Duodenal mucosa (tissue), 2 donors: Measurements from ENCODE around the gene LTBP2.

Source experiments
- H3K27ac ChIP-seq: one replicate; pipeline ENCODE4 v1.7.0; 2013; ENCODE audit warnings: low read depth, low read length
- H3K27me3 ChIP-seq, 2 donors: one replicate each; pipeline ENCODE4 v1.7.0; 2013; ENCODE audit warnings: low read length in 2 of 2, control low read depth in 1 of 2; ENCODE audit not compliant: insufficient read depth in 2 of 2, control insufficient read depth in 1 of 2
- H3K36me3 ChIP-seq, 2 donors: one replicate each; pipeline ENCODE4 v1.7.0; 2013; ENCODE audit warnings: low read length in 2 of 2, control low read depth in 1 of 2; ENCODE audit not compliant: insufficient read depth in 2 of 2, control insufficient read depth in 1 of 2
- H3K4me1 ChIP-seq, 2 donors: one replicate each; pipeline ENCODE4 v1.7.0; 2013; ENCODE audit warnings: low read length in 2 of 2, control low read depth in 1 of 2; ENCODE audit not compliant: insufficient read depth in 2 of 2, control insufficient read depth in 1 of 2
- H3K4me3 ChIP-seq, 2 donors: one replicate each; pipeline ENCODE4 v1.7.0; 2013; ENCODE audit warnings: low read length in 2 of 2, low read depth in 1 of 2
- H3K9ac ChIP-seq, 2 donors: one replicate each; pipeline ENCODE4 v1.7.0; 2013; ENCODE audit warnings: low read length in 2 of 2, low read depth in 1 of 2
- H3K9me3 ChIP-seq, 2 donors: one replicate each; pipeline ENCODE4 v1.7.0; 2013; ENCODE audit warnings: low read length in 2 of 2, control low read depth in 1 of 2; ENCODE audit not compliant: control insufficient read depth in 1 of 2

LTBP2 gene

DNA sequence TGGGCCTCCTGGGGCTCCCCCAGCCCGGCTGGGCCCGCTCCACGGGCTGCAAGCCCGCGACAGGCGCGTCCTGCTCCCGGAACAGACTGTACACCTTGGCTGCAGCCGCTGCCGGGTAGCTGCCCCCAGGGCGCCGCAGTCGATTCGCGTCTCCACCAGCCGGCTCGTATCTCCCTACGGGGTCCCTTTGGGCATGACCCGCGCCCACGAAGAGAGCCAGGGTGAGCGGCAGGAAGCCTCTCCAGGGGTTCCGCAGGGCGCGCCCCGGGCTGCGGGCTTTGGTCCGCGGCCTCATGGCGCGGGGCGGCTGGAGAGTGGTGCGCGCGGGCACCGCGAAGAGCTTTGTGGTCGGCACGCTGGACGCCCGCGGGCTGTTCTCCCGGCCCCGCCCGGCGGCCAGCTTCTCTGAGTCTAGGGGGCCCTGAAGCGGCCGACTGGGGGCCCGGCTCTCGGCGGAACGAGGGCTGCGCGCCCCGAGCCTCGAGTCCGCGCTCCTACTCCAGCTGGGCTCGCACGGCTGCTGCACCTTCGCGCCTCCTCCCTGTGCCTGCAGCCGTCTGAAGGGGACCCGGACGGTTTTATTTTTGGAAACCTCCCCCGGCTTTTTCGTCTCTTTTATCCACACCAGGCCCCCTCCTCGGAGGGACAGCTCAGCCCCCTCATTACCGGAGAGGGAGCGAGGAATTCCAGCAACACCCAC, at the start of gene LTBP2:
LTBP2 (minus strand) TSS at position 588 of the 700 bp plus-strand sequence; CDS start at position 295, 293 bp downstream.
- Histone ChIP-seq H3K27me3 (peaks cover 0 to 7% of the 10 kb centered on the region in 2 donors), H3K27ac (no peak within 1 kb of the TSS), H3K9me3 (no peaks in the 10 kb centered on the region), H3K9ac (peak within 1 kb of the TSS in 1 of 2 donors; percentile 32), H3K4me3 (peak within 1 kb of the TSS; percentile 64 to 73), H3K36me3 (no peaks in the 10 kb centered on the region), H3K4me1 (peaks cover 9 to 13% of the 10 kb centered on the region in 2 donors)

DNA sequence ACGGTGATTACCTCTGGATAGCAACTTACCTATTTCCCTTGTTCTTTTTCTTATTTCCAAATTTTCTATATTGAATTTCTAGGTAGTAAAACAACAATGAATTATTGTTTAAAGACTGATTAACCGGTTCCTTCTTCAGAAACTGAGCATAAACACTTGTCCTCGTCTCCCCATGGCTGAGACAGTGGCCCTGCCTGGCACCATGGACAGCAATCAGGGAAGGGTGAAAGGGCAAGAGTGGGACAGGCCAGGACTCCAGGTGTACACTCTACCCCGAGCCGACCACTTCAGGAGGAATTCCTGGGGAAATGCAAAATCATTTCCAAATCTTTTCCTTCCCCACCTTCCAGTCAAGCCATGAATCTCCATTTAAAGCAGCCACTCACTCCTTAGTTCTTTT, 48.8 kb upstream of the LTBP2 start:
- peaks cover 23 to 49% of the 10 kb centered on the region in 2 donors for H3K36me3 ChIP-seq
- H3K4me3 ChIP-seq = no peak overlapping the region
- H3K9ac ChIP-seq = no peak overlapping the region
- H3K9me3 ChIP-seq = no peaks in the 10 kb centered on the region
- H3K4me1 ChIP-seq = no peaks in the 10 kb centered on the region
- H3K27ac ChIP-seq = no peak overlapping the region
- H3K27me3 ChIP-seq = no peaks in the 10 kb centered on the region

DNA sequence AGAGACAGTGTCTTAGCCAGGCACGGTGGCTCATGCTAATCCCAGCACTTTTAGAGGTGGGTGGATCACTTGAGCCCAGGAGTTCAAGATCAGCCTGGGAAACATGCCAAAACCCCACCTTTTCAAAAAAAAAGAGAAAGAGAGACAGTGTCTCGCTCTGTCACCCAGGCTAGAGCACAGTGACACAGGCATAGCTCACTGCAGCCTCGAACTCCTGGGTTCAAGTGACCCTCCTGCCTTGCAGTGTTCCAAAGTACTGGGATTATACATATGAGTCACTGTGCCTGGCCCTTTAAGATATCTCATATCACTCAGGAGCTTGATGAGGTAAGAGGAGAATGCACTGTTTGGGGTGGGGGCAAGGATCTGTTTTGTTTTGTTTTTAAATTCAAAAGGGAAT, 48.1 kb upstream of the LTBP2 start:
- H3K9ac ChIP-seq = no peak overlapping the region
- H3K4me1 ChIP-seq = no peaks in the 10 kb centered on the region
- H3K27ac ChIP-seq = no peak overlapping the region
- no peaks in the 10 kb centered on the region for H3K9me3 ChIP-seq
- H3K36me3 ChIP-seq = peaks cover 23 to 44% of the 10 kb centered on the region in 2 donors
- H3K27me3 ChIP-seq = no peaks in the 10 kb centered on the region
- H3K4me3 ChIP-seq = no peak overlapping the region

DNA sequence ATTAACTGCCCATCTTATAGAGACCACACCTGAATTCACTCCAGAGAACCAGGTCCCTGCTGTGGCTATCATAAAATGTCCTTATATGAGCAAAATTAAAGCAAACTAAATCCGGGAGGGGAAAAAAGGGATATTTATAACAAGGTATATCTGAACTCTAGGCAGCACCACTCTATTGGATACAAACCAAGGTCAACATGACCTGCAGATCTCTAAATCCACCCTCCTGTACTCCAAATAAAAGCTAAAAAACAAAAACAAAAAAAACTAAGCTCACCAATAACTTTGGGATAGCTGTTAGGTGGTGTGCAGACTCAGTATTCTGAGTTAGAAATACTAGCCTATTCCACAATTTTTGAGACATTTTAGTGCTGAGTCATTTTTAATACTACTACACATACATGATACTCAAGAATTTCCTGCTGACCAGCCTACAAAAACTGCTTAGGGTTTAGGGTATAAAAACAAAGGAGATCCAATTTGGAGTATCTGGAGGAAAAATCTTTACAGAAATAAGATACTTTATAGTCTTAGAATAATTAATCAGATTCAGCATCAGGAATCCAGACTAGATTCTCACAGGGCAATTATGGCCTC, 46.6 kb upstream of the LTBP2 start:
- Histone ChIP-seq H3K27ac (no peak overlapping the region), H3K4me3 (no peak overlapping the region), H3K36me3 (peaks cover 18 to 32% of the 10 kb centered on the region in 2 donors), H3K4me1 (no peaks in the 10 kb centered on the region), H3K27me3 (no peaks in the 10 kb centered on the region), H3K9me3 (no peaks in the 10 kb centered on the region), H3K9ac (no peak overlapping the region)

DNA sequence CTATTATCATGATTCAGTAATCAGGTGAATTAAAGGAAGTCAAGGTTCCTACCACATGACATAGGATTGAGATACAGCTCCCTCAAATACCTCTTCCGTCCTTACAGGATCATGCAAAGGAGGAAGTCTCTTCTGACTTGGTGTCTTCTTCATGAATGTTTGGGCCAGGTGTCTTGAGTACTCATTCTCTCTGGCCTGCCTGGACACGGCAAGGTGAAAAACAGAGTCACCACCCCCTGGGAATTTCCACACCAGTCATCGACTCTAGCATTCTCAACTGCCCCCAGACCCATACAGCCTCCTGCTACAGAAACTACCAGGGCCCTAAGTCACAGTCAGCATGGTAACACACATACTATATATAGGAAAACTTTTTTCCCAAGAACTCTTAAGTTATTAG, 44.9 kb upstream of the LTBP2 start:
- peaks cover 4 to 18% of the 10 kb centered on the region in 2 donors for H3K36me3 ChIP-seq
- no peaks in the 10 kb centered on the region for H3K4me1 ChIP-seq
- no peak overlapping the region for H3K9ac ChIP-seq
- H3K27ac ChIP-seq = no peak overlapping the region
- H3K27me3 ChIP-seq = no peaks in the 10 kb centered on the region
- no peaks in the 10 kb centered on the region for H3K9me3 ChIP-seq
- no peak overlapping the region for H3K4me3 ChIP-seq

DNA sequence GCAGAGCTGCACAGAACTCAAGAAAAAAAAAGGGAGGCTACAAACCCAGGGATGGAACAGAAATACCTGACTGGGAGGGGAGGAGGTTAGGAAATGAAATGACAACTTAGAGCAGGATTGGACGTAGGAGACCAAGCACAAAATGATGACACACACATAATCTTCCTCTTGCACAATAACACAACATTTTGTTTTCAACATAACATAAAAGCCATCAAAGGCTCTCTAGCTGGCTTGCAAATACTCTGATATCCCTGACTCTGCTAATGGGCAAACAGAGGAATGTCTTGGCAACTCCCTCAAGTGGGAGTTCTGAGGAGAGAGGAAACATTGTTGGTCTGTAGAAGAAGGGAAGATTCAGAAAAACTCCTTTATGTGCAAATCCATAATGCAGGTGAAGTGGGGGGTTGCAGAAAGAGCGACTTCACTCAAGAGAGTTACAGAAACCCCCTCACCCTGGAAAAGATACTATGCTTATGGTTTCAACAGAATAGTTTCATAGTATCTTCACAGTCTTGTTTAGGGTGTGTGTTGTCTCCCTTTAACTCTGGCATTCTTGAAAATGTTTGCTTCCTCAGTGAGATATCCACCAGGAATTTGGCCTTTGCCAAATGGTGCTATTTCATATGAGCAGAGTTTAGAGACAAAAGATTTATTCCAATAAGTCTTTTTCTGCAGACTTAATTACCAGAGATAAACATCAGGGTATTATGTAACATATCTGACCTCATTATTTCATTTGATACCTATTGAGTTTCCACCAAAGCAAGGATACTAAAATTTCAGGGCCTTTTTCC, 43.8 kb upstream of the LTBP2 start:
- Histone ChIP-seq H3K4me3 (no peak overlapping the region), H3K27me3 (no peaks in the 10 kb centered on the region), H3K27ac (no peak overlapping the region), H3K4me1 (no peaks in the 10 kb centered on the region), H3K36me3 (peaks cover 0 to 10% of the 10 kb centered on the region in 2 donors), H3K9me3 (no peaks in the 10 kb centered on the region), H3K9ac (no peak overlapping the region)

DNA sequence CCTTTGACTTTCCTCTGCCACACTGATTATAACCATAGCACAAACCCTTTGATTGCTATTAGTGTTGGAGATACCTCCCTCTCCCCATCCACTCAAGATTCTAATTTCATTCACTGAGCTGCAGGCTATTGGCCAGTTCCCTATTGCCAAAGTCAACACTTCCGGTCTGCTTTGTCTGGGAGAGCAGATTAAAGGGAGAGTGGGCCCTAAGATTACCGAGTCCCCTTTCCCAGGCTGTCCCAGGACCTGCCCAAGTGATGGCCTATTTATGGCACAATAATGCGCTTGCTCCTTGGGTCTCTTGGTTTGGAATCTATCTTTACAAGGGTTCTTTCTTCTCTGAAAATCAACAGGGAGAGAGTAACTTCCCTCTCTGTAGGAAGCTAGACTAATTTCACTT, 42.9 kb upstream of the LTBP2 start:
- Histone ChIP-seq H3K9ac (no peak overlapping the region), H3K4me3 (no peak overlapping the region), H3K36me3 (peaks cover 0 to 9% of the 10 kb centered on the region in 2 donors), H3K27ac (no peak overlapping the region), H3K27me3 (no peaks in the 10 kb centered on the region), H3K9me3 (no peaks in the 10 kb centered on the region), H3K4me1 (no peaks in the 10 kb centered on the region)

DNA sequence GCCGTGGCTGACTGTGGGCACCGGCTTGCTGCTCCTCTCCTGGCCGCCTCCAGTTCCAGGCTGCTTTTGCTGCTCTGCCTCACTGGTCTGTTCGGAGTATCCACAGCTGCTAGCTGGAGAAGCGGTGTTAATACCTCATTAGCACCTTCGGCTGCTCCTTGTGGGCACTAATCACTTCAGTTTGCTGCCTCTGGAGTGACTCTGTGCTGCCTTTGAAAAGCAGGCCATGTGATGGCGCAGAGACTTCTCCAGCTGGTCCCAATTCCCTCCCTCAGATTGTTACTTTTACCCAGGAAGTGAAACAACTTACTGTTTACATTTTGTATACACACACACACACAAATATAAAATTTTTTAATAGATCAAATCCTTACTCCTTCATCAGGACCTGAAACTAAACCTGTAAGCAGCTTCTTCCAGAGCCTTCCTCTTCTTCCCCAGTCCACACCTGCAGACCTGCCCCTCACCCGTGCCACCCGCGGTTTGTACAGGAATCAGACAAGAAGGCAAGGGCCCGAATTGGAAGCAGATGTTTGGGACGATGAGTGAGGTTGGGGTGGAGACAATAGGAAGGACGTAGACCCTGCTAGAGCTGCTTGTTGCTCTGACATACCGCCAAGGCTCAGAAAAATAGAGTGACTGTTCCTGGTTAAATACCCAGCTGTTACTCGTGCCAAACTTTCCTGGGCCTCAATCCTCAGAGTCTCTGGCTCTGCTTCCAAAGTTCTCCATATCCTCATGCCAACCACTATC, 41.5 kb upstream of the LTBP2 start:
- Histone ChIP-seq H3K27ac (no peak overlapping the region), H3K4me1 (no peaks in the 10 kb centered on the region), H3K9me3 (no peaks in the 10 kb centered on the region), H3K27me3 (peaks cover 0 to 2% of the 10 kb centered on the region in 2 donors), H3K4me3 (no peak overlapping the region), H3K9ac (no peak overlapping the region), H3K36me3 (peaks cover 0 to 3% of the 10 kb centered on the region in 2 donors)

DNA sequence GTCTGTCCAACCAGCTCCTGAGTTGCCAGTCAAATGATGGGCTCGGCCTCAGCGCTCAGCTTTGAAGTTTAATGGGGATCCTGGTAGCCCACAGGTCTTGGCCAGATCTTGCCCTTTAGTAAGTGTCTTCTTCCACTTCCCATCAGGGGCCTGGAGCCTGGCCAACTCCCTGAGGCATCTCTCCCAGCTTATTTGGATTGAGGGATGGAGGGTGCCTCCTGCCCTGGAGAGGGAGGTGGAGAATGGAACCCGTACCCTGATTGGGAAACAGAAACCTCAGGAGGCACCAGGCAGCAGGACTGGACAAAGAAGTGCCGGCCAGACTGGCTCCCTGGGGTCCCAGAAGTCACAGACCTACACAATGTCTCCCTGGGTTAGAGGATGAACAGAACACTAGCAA, 40.5 kb upstream of the LTBP2 start:
- Histone ChIP-seq H3K27ac (no peak overlapping the region), H3K4me3 (no peak overlapping the region), H3K9me3 (no peaks in the 10 kb centered on the region)

More for the DNA sequence above, 40.5 kb upstream of the LTBP2 start:
- Histone ChIP-seq H3K36me3 (peaks cover 0 to 3% of the 10 kb centered on the region in 2 donors), H3K27me3 (peaks cover 0 to 3% of the 10 kb centered on the region in 2 donors), H3K4me1 (no peaks in the 10 kb centered on the region), H3K9ac (no peak overlapping the region)
